HUES48 (cell line): ENCODE results near the gene TMEM128.
"Not testable (repeated sequence)": the region's sequence is repeated elsewhere in the genome, so short reads cannot be mapped to it uniquely, and the experiment has no call there.

ENCODE experiments used
- H3K27ac ChIP-seq: one replicate; pipeline ENCODE4 v1.7.0; 2013; ENCODE audit warnings: low read depth, low read length, inconsistent platforms
- H3K27me3 ChIP-seq: 2 replicates; pipeline ENCODE4 v1.6.1; 2013; ENCODE audit warnings: mild to moderate bottlenecking, low read length; ENCODE audit not compliant: control insufficient read depth, insufficient read depth
- H3K36me3 ChIP-seq: 2 replicates; pipeline ENCODE4 v1.6.1; 2013; ENCODE audit warnings: low read length; ENCODE audit not compliant: control insufficient read depth, insufficient read depth
- H3K4me1 ChIP-seq: 2 replicates; pipeline ENCODE4 v1.6.1; 2013; ENCODE audit warnings: mild to moderate bottlenecking, low read length; ENCODE audit not compliant: control insufficient read depth, insufficient read depth
- H3K4me3 ChIP-seq: 2 replicates; pipeline ENCODE4 v1.5.1; 2013; ENCODE audit warnings: mild to moderate bottlenecking, low read depth, low read length
- H3K9ac ChIP-seq: 2 replicates; pipeline ENCODE4 v1.6.1; 2013; ENCODE audit warnings: mild to moderate bottlenecking, low read depth, low read length, moderate library complexity
- H3K9me3 ChIP-seq: 2 replicates; pipeline ENCODE4 v1.6.1; 2013; ENCODE audit warnings: low read length; ENCODE audit not compliant: control insufficient read depth, insufficient read depth

Gene TMEM128

DNA sequence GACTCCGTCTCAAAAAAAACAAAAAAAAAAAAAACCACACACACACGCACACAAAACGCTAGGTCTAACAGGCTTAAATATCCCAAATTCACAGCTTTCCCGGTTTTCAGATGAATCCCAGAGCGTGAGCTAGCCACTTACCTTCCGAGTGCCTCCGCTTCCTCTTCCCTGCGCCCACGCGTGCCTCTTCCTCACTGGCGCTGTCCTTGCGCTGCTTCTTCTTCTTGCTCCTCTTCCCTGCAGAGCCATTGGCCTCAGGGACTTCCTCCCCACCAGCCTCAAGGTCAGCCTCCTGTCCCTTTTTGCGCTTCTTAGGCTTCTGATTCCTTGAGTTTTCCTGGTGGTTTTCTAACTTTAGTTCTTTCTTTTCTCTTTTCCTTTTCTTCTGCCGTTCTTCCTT, 26.2 kb upstream of the TMEM128 start:
- Histone ChIP-seq H3K9ac (no peak overlapping the region), H3K4me1 (no peaks in the 10 kb centered on the region), H3K9me3 (no peaks in the 10 kb centered on the region), H3K36me3 (peaks cover 89% of the 10 kb centered on the region), H3K4me3 (no peak overlapping the region), H3K27ac (no peak overlapping the region), H3K27me3 (no peaks in the 10 kb centered on the region)

DNA sequence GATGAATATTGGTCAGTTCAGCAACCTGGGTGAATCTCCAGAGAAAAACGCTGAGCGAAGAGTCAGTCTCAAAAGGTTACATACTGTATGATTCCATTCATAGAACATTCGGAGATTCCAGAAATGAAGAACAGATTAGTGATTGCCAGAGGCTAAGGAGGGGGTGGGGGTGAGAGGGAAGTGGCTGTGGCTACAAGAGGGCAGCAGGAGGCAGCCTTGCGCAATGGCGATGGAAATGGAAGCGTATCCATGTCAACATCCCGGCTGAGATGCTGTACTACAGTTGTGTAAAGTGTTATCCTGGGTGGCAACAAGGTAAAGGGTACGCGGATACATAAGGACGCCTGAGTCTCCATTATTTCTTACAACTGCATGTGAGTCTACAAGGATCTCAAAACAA, 23.9 kb upstream of the TMEM128 start:
- Histone ChIP-seq H3K9me3 (no peaks in the 10 kb centered on the region), H3K27me3 (no peaks in the 10 kb centered on the region), H3K4me3 (no peak overlapping the region), H3K36me3 (peaks cover 88% of the 10 kb centered on the region), H3K4me1 (no peaks in the 10 kb centered on the region), H3K9ac (no peak overlapping the region), H3K27ac (no peak overlapping the region)

DNA sequence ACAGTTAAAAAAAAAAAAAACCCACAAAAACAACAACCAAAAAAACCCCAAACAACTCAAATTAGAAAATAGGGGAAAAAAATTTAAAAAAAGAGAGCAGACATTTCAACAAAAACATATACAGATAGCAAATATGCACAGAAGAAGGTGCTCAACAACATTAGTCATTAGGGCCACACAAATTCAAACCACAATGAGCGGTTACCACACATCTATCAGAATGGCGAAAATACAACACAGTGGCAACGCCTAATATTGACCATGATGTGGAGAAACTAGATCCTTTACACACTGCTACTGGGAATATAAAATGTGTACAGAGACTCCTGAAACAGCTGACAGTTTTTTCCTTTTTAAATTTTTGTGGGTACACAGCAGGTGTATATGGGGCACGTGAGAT, 22.5 kb upstream of the TMEM128 start:
- no peak overlapping the region for H3K4me3 ChIP-seq
- no peaks in the 10 kb centered on the region for H3K27me3 ChIP-seq
- no peak overlapping the region for H3K27ac ChIP-seq
- no peaks in the 10 kb centered on the region for H3K9me3 ChIP-seq
- H3K9ac ChIP-seq, result no peak overlapping the region
- no peaks in the 10 kb centered on the region for H3K4me1 ChIP-seq
- H3K36me3 ChIP-seq, result peaks cover 82% of the 10 kb centered on the region

DNA sequence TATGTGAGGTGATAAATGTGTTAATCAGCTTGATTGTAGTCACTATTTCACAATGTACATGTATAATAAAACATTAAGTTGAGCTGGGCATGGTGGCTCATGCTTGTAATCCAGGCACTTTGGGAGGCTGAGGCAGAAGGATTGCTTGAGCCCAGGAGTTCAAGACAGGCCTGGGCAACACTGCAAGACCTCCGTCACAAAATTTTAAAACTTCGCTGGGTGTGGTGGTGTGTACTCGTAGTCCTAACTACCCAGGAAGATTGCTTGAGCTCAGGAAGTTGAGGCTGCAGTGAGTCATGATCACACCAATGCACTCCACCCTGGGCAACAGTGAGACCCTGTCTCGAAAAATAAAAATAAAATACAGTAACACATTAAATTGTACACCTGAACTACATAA, 21.8 kb upstream of the TMEM128 start:
- Histone ChIP-seq H3K36me3 (peaks cover 75% of the 10 kb centered on the region), H3K27ac (no peak overlapping the region), H3K9ac (no peak overlapping the region), H3K9me3 (no peaks in the 10 kb centered on the region), H3K27me3 (no peaks in the 10 kb centered on the region), H3K4me1 (no peaks in the 10 kb centered on the region), H3K4me3 (no peak overlapping the region)

DNA sequence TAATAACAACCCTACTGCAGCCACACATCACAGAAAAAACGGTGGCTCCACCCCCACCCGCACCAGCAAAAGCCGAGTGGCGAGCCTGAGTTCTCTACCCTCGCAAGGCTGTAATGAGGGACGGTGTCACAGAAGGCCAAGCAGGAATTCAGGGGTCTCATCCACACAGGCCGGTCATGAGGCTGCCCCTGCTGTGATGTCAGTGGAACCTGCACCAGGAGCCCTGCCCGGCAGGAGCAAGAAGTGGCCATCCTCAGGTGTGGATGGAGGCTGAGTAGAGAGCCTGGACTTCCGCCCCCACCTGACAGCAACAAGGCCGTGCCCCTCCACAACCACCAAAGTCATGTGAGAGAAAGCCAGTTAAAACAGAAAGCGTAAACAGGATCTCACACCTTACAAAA, 21.3 kb upstream of the TMEM128 start:
- Histone ChIP-seq H3K27me3 (no peaks in the 10 kb centered on the region), H3K36me3 (peaks cover 70% of the 10 kb centered on the region), H3K4me3 (no peak overlapping the region), H3K9me3 (no peaks in the 10 kb centered on the region), H3K27ac (no peak overlapping the region), H3K4me1 (no peaks in the 10 kb centered on the region), H3K9ac (no peak overlapping the region)

DNA sequence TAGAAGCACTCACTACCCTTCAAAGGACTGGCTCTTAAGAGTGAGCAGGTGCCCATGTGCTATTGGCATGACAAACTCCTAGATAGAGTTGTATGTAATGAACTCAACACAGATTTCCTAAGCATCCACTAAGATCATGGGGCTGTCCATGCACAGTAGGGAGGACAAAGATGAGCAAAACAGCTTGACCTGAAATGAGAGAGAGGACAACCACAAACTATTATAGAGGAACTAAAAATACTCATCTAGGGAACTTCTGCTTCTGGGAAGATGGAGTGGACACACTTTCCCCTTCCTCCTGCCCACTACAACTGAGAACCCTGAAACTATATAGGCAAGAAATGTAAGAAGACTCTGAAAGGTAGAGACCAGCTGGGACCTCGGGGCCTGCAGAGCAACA, 20.8 kb upstream of the TMEM128 start:
- H3K4me3 ChIP-seq, result no peak overlapping the region
- no peak overlapping the region for H3K27ac ChIP-seq
- no peak overlapping the region for H3K9ac ChIP-seq
- H3K9me3 ChIP-seq, result no peaks in the 10 kb centered on the region
- H3K36me3 ChIP-seq, result peaks cover 65% of the 10 kb centered on the region
- no peaks in the 10 kb centered on the region for H3K4me1 ChIP-seq
- no peaks in the 10 kb centered on the region for H3K27me3 ChIP-seq

DNA sequence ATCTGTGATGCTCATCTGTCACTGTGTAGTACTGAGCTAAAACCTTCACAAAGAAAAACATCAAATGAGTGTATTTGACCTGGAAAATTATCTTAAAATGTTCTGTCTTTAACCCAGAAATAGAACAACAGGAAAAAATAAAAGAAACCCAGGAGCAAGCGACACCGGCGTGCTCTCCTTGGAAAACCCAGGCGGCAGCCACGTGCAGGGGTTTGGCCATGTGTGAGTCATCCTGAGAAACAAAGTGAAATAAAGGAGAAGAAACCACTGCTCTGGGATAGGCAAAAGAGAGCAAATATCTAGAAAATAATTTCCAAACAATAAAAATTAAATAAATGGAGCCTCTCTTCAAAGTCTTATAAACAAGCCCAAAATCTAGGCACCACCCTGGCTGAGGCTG, 20.0 kb upstream of the TMEM128 start:
- H3K27ac ChIP-seq, result no peak overlapping the region
- no peaks in the 10 kb centered on the region for H3K4me1 ChIP-seq
- peaks cover 57% of the 10 kb centered on the region for H3K36me3 ChIP-seq

DNA sequence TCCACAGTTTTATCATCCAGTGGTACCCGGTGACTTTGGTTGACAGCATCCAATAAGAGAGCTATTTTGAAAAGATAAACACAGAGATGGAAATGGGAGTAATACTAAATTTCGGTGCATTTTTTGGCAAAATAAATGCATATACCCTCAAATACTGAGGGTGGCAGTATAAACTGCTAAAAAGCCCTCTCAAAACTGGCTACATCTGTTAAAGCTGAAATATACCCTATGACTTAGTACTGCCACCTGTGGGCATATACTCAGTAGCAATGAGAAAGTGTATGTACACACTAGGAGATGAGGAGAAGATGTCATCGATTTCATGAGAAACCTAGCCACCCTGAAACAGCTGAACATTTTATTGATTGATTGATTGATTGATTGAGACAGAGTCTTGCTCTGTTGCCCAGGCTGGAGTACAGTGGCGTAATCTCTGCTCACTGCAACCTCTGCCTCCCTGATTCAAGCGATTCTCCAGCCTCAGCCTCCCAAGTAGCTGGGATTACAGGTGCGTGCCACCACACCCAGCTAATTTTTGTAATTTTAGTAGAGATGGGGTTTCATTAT, 12.2 kb upstream of the TMEM128 start:
- no peaks in the 10 kb centered on the region for H3K9me3 ChIP-seq
- H3K27me3 ChIP-seq, result no peaks in the 10 kb centered on the region
- H3K9ac ChIP-seq, result no peak overlapping the region
- H3K36me3 ChIP-seq, result no peaks in the 10 kb centered on the region
- H3K4me3 ChIP-seq, result no peak overlapping the region
- H3K27ac ChIP-seq, result no peak overlapping the region
- H3K4me1 ChIP-seq, result 0 out of 2 replicates have a peak, but pooled peaks cover 7% of the 10 kb centered on the region

More for the DNA sequence above, 20.0 kb upstream of the TMEM128 start:
- no peak overlapping the region for H3K4me3 ChIP-seq
- H3K9ac ChIP-seq, result no peak overlapping the region
- no peaks in the 10 kb centered on the region for H3K9me3 ChIP-seq
- no peaks in the 10 kb centered on the region for H3K27me3 ChIP-seq

DNA sequence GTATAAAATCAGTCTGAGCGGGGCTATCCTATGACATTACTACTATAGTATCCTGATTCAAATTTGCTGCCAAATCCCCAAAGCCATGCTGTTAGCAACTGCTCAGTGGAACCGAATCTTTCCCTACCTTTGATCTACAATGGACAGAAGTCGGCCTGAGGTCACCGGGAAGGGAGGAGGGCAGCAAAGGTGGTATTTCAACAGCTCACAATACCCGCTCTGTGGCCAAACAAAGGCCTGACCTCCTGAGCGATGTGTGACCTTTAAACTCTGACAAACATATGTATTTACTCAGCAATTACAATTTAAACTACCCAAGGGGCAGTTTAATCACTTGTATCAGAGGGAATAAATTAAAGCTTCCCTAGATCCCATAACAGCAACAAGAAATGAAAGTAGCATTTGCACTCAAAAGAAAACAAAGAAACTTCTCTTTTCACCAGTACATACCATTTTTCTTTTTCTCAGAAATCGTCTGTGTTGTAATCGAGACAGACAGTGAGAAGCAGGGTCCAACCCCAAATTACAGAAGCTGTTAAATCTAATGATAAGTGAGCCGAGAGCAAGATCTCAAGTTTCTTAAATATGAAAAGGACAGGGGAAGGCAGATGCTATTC, 11.6 kb upstream of the TMEM128 start:
- Histone ChIP-seq H3K9ac (no peak overlapping the region), H3K36me3 (no peaks in the 10 kb centered on the region), H3K9me3 (no peaks in the 10 kb centered on the region), H3K27ac (no peak overlapping the region), H3K4me1 (0 out of 2 replicates have a peak, but pooled peaks cover 7% of the 10 kb centered on the region), H3K27me3 (no peaks in the 10 kb centered on the region), H3K4me3 (no peak overlapping the region)

DNA sequence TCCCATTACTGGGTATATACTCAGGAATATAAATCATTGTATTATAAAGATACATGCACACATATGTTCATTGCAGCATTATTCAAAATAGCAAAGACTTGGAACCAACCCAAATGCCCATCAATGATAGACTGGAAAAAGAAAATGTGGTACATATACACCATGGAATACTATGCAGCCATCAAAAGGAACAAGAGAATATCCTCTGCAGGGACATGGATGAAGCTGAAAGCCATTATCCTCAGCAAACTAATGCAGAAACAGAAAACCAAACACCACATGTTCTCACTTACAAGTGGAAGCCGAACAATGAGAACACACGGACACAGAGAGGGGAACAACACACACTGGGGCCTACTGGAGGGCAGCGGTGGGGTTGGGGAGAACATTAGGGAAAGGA, 9.7 kb upstream of the TMEM128 start:
- not testable (repeated sequence) for H3K27me3 ChIP-seq, H3K27ac ChIP-seq, H3K4me3 ChIP-seq, H3K36me3 ChIP-seq, H3K4me1 ChIP-seq, H3K9me3 ChIP-seq, H3K9ac ChIP-seq

DNA sequence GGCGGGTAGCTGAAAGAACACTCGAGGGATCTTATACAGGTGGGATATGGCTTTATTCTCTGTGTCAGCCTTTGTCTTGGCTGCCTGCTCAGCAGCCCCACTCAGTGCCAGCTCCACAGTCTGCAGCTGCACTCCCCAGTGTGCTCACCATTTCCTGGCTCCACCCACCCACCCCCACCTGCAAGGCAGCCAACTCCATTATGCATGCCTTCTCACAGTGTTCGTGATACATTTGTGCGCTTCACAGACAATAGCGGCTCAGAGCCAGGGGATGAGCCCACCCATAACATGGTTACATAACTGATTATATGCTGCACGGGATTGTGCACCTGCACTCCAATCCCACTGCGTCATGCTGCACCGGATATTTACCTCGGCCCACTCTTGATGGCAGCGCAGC, 8.8 kb upstream of the TMEM128 start:
- no peak overlapping the region for H3K27ac ChIP-seq
- no peak overlapping the region for H3K9ac ChIP-seq
- no peaks in the 10 kb centered on the region for H3K36me3 ChIP-seq
- no peak overlapping the region for H3K4me3 ChIP-seq
- no peaks in the 10 kb centered on the region for H3K27me3 ChIP-seq
- H3K4me1 ChIP-seq, result 0 out of 2 replicates have a peak, but pooled peaks cover 7% of the 10 kb centered on the region
- no peaks in the 10 kb centered on the region for H3K9me3 ChIP-seq
